NCI-H2171 (cell line): ENCODE data around the gene FGF2.
"Not testable (repeated sequence)": the region's sequence is repeated elsewhere in the genome, so short reads cannot be mapped to it uniquely, and the experiment has no call there.

ENCODE experiments used
- DNase-seq: peaks from one replicate; lab custom pipeline; 2025; lab: John Stamatoyannopoulos, UW

Gene FGF2

DNA sequence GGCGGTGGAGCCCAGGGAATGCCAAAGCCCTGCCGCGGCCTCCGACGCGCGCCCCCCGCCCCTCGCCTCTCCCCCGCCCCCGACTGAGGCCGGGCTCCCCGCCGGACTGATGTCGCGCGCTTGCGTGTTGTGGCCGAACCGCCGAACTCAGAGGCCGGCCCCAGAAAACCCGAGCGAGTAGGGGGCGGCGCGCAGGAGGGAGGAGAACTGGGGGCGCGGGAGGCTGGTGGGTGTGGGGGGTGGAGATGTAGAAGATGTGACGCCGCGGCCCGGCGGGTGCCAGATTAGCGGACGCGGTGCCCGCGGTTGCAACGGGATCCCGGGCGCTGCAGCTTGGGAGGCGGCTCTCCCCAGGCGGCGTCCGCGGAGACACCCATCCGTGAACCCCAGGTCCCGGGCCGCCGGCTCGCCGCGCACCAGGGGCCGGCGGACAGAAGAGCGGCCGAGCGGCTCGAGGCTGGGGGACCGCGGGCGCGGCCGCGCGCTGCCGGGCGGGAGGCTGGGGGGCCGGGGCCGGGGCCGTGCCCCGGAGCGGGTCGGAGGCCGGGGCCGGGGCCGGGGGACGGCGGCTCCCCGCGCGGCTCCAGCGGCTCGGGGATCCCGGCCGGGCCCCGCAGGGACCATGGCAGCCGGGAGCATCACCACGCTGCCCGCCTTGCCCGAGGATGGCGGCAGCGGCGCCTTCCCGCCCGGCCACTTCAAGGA is at the start of gene FGF2:
Gene FGF2 (plus strand): TSS at position 279 of the 705 bp plus-strand sequence. CDS start 344 bp downstream, at position 623.
- peak; percentile 0 for DNase-seq

DNA sequence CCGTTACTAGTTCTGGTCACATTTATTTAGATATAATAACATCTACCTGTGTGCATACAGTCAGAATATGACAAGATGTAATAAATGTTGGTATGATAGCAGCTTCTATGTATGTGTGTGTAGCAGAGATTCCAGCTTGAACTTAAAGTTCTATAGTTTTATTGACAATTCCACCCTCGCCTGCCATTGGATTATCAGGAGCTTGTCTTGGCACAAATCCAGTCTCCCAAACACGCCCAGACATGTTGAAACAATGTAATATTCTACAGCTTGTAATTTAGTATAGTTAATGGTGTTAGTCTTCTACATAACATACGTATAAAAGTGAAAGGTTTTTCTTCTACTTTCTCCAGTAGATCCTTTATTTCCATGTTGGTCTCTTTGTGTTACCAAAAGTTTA is 49.7 kb upstream of the FGF2 start:
- no peak for DNase-seq

DNA sequence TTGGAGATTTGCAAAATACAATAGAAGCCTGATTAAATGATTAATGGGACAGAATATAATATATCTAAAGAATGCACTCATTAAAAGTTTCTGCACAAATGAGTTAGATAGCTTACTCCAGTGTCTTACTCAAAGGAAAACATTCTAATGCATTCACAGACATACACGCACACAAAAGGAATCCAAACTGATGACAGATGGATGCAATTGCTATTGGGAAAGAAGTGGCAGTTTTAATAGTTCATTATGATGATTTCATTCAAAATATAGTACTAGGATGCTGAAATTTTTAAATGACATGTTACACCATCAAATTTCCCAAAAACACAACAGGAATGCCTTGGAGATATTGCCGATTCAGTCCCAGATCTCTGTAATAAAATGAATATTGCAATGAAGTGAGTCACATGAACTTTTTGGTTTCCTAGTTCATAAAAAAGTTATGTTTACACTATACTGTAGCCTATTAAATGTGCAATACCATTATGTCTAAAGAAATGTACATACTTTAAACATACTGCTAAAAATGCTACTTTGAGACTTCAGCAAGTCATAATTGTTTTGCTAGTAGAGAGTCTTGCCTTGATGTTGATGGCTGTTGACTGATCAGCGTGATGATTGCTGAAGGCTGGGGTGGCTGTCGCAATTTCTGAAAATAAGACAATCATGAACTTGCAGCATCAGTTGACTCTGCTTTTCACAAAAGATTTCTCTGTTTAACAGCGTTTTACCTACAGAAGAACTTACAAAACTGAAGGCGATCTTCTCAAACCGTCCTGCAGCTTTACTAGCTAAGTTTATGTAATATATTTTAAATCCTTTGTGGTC is 48.6 kb upstream of the FGF2 start:
- DNase-seq, result no peak

DNA sequence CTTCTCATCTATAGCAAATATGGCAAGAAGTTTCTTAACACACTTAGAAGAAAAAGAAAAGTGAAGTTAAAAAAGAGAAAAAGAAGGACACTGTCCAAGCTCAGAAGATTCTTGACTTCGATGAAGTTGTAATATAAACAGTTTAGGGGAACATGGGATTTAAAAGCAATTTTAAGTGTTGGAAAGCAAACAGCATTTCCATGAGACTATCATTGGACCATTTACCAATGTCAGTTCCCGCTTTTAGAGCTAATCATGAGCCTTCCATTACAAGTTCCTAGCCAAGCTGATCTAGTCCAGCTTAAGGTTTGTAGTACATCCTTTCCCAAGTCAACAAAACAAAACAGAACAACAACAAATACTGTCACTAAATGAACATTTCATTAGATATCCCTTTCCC is 45.1 kb upstream of the FGF2 start:
- no peak for DNase-seq

DNA sequence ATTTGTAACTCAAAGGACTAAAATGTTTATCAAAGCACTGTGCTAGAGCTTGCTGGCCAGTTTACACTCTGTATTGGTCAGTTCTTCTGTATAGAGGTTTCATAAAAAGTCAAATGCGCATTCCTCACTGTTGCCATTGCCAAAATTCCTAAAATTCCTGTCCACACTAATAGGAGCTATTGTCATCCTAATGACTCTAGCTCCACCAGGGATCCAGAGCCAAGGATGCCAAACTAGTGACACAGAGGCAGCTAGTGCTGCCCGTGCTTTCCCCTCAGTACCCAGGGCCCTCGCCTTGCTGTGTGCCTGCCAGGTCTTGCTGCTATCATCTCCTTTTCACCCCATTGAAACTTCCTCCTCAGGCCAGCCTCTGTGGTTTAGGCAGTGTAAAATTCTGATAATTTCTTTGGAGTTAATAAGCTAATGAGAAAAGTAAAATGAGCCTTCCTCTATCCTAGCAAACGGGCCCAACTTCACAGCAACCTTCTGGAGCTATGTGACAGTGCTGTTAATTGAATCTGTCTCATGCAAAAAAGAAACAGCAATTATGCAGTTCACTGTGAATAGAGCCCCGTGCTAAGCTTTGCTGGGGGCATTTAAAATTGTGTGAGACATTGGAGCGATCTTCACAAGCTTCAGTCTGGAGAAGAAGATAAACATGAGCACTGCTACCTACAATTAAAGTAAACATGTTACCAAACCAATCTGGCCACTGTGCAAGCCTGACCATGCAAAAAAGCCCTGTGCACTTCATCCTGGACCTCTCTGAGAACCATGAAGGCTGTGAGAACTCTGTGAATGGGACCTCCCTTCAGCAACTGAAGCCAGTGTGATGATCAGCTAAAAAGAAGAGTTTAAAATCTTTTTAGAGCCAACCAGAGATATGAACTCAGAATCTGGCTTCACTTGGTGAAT is 43.1 kb upstream of the FGF2 start:
- no peak for DNase-seq

DNA sequence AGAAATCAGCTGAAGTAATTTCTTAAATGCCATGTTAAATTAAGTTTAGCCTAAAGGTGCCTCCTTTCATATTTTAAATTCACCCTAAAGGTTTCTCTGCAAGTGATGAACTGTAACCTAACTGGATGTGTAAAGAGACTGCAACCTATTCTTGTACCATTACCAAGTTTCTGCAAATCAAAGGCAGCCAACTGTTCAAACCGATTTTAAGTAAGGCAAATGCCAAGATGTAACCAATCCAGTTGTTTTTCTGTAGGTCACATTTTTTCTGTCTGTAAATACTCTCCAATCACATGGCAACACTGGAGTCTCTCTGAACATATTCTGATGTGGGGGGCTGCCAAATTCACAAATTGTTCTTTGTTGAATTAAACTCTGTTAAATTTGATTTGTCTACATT is 42.4 kb upstream of the FGF2 start:
- no peak for DNase-seq

DNA sequence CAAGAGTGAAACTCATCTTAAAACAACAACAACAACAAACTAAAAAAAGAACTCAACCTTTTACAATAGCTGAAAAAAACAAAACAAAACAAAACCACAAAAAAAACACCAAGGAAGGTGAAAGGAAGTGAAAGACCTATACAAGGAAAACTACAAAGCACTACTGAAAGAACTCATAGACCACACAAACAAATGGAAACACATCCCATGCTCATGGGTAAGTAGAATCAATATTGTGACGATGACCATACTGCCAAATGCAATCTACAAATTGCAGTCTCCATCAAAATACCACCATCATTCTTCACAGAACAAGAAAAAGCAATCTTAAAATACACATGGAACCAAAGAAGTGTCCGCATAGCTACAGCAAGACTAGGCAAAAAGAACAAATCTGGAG is 41.5 kb upstream of the FGF2 start:
- no peak for DNase-seq

DNA sequence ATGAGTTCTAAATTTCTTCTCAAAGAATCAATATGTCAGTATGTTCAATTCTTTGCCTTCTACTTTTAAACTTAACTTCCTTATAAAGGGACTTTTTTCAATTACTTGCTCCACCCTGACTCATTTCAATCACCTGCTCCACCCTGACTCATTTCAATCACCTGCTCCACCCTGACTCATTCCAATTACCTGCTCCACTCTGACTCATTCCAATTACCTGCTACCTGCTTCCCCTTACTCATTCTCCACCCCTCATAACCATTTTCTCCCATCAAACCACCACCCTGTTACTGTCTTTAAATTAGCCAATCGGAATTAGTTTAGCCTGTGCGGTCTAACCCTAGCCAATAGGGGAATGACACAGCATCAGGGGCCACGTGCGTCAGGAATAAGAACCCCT is 40.3 kb upstream of the FGF2 start:
- DNase-seq, result not testable (repeated sequence)

DNA sequence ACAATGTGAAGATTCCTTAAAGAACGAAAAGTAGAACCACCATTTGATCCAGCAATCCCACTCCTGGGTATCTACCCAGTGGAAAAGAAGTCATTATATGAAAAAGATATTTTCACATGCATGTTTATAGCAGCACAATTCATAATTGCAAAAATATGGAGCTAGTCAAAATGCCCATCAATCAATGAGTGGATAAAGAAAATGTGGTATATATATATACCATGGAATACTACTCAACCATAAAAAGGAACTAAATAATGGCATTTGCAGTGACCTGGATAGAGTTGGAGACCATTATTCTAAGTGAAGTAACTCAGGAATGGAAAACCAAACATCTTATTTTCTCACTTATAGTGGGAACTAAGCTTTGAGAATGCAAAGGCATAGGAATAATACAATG is 39.7 kb upstream of the FGF2 start:
- DNase-seq, result not testable (repeated sequence)

DNA sequence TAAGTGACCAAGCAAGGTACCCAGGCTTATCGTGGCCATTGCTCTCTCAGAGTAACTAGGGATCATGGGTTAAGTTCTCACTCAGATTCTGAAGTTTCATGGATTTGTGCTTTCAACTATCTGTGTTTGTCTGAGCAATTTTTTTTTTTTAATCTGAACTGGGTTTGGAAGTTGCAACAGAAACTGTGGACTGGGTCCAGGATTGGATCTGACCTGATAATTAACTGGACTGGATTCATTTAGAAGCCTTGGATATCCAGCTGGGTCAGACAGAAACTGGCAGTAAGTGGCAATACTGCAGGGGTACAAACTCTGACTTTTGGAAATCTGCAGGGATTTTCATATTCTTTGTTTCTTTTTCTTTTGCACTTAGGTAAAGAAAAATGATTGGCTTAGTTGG is 38.7 kb upstream of the FGF2 start:
- DNase-seq, result no peak

DNA sequence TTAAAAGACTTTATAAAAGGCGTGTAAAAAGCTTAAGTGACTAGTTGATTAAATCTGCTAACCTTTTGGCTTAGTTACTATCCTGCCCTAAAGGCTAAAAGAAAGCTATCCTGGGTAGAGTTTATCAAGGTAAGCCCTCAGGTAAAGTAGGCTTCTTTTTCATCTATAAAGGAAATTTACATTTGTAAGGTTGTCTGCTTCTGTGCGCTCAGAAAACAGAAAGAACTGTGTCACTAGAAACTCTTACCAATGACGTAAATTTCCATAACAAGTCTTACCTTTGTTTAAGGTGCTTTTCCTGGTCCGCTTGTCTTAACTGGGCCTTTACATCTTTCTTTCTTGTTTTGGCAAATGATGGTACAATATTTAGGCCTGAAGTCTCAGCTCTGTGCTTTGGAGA is 37.7 kb upstream of the FGF2 start:
- DNase-seq, result no peak

DNA sequence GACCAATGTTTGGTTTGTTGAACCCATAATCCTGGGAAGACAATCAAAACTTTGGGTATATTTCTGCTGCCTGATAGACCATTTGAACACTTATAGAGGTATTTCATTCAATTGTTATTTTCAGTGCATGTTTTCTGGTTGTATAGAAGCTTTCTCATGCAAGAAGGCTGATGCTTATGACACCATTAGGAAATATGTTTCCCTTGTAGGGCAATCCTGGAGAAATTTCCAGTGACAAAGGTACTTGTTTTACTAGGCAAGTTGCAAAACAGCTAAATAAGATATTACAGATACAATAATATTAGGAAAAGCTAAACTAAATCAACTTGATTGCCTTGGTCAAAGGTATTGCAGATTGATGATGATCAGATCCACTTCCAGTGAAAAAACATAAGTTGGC is 32.8 kb upstream of the FGF2 start:
- DNase-seq, result no peak

DNA sequence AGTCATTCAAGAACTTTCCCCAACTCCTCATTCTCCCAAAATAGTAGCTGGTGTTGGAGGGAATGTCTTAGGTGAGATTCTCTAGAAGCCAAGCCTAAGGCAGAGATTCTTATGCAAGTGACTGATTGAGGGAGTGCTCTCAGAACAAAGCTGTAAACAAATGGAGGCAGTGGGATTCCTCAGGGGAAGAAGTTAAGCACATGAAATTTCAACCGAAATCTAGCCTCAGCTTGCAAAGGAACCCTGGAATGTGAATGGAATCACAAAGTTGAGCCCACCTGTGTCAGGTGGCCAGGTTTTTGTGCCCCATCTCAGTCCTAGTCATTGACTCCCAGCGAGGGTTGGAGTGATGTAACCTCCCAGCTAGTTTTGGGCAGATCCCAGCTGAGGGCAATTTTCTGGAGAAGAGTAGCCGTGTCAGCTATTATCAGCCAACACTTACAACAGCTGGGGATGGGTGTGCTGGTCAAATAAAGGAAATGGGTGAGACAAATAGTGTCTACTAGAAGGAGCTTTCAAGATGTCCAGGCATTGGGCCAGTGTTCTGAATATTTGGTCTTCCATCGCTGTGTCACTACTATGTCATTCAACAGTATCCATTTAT is 29.7 kb upstream of the FGF2 start:
- DNase-seq, result no peak

DNA sequence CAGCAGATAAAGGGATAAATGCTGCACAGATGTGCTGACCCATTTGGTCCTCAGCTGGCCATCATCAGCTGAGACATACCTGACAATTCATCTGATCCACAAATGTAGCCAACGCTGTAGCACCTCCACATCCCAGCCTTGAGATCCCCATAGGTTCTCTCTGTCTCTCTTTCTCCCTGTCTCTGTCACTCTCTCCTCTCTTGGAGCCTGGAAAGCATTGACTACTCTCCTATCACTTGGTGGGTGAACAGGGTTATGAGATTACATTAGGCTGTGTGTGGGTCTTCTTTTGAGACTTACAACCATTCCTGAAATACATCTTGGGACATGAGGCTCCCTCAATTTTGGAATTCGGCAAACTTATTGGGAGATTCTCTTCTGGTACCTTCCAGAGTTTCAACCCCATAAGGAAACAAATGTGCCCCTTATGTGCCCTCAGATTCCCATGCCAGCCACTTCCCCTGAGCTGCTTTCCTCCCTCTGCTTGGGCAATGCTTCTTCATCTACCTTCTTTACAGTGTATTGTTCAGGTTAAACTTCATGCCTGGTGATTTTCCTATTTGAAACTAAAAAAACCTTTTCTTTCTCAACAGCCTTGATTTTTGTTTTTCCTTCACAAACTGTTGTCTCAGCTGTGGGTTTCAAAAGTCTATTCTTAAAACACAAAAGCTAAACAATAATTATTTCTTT is 29.1 kb upstream of the FGF2 start:
- no peak for DNase-seq

DNA sequence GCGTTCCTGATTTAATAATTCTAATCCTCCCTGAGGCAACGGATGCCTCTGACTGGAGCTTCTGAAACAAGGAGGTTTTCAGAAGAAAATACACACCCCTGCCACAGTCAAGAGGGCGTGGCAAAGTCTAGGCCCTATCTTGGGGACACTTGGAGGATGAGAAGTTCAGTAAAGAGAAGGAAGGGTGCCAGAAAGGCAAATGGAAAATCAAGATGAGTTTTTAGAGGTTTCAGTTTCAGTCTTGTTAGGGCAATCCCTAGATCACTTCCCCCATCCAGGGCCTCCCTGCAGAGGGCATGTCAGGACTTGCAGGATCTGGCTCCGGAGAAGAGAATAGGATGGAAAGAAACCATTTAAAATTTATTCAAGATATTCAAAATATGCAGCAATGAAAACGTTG is 28.5 kb upstream of the FGF2 start:
- peak; percentile 53 for DNase-seq

DNA sequence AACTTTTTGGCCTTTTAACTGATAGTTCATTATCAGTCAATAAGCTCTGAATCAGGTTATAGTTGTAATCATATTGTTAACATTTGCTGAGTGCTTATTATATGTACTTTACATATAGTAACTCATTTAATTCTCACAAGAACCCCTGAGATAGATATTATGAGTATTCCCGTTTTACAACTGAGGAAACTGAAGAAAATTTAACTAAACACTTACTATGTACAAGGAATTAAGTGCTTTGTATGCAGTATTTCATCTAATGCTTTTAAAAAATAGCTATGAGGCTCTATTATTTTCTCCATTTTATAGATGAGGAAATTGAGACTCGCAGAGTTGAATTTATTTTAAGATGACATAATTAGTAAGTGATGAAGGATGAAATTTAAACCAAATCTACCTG is 27.7 kb upstream of the FGF2 start:
- no peak for DNase-seq

DNA sequence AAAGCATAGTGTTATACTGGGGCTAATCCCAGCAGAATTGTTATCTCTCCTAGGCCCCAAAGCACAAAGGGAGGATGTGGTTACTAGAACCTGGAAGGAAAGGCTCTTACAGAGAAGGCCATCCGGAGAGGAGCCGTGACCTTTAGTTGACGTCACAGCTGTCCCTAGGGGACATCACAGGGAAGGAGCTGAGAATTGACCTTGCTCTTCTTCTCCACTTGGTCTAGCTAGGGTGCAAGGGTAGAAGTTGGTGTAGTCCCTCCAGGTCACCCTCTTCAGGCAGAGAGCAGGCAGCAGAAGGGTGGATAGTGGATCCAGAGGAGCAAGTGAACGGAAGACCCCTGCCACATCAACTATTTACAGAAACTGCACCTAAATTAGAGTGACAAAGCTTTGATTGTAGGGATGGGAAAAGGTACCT is 22.8 kb upstream of the FGF2 start:
- DNase-seq, result no peak

DNA sequence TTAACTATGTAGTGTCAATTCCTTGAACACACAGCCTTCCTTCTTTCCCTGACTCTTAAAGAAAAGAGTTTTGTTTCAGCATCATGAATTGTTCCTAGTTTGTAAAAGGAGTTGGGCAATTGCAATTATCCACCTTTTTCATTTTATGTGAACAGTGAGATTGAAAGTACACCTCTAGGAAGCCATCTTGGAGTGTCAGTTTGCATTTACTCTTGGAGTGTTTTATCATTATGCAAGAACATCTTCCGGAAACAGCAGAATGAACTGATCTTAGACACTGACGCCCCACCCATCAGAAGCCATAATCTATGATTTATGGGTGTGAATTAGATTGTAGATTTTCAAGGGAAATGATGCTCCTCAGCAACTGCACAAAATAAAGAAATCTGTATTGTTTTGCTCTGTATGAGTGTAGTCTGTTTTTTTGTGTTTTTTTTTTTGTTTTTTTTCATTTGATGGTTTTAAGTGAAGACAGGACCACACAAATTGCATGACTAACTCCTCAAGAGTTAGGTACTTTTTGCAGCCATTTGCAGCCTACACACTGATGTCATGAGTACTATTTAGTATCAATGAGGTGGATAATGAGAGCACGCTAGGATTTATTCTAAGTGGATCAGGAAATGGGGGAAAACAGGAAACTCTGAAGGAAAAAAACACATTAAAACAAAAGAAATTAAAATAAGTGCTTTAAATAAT is 19.5 kb upstream of the FGF2 start:
- DNase-seq, result no peak

DNA sequence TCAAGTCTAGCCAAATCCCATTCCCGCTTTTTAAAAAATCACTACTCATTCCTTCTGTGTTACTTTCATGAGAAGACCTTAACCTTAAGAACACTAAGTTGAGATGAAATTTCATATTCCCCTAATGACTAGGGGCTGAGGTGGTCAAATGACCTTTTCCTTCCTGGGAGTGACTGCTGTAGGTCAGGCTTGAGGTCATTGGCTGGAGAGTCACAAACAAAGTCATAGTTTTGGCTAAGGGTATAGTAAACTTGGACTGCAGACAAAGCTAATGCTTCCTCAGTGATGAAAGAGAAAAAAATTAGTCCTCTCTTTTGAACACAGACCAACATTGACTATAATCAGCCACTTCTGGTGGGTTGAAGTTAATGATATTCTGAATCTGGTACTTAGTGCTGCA is 16.0 kb upstream of the FGF2 start:
- no peak for DNase-seq

DNA sequence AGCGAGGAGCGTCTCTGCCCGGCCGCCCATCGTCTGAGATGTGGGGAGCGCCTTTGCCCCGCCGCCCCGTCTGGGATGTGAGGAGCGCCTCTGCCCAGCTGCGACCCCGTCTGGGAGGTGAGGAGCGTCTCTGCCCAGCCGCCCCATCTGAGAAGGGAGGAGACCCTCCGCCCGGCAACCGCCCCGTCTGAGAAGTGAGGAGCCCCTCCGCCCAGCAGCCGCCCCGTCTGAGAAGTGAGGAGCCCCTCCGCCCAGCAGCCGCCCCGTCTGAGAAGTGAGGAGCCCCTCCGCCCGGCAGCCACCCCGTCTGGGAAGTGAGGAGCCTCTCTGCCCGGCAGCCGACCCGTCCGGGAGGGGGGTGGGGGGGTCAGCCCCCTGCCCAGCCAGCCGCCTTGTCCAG is 14.8 kb upstream of the FGF2 start:
- not testable (repeated sequence) for DNase-seq

DNA sequence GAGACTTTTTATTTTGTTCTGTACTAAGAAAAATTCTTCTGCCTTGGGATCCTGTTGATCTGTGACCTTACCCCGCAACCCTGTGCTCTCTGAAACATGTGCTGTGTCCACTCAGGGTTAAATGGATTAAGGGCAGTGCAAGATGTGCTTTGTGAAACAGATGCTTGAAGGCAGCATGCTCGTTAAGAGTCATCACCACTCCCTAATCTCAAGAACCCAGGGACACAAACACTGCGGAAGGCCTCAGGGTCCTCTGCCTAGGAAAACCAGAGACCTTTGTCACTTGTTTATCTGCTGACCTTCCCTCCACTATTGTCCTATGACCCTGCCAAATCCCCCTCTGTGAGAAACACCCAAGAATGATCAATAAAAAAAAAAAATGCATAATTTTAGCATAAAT is 13.8 kb upstream of the FGF2 start:
- DNase-seq, result not testable (repeated sequence)
